Right lobe of liver (tissue), 6 donors: ENCODE data around the gene SLC2A1. TPM values are rescaled to one million over a fixed set of nuclear protein-coding genes. Genes with fewer than 3 reads are reported as not detected.

Experiments used
- ATAC-seq, 4 donors: fragments of 200-7000 bp; cut with Tn5 transposase; one replicate each; pipeline ENCODE4 v1.9.1; 2020; ENCODE audit warnings: mild to moderate bottlenecking in 4 of 4, moderate library complexity in 4 of 4
- DNase-seq, 3 donors: peaks; one replicate each; pipeline ENCODE4 v3.0.0-alpha.2; 2020
- H3K27ac ChIP-seq, 3 donors: fragments of 200-600 bp; one replicate each; pipeline ENCODE4 v1.8.0; 2022
- H3K27me3 ChIP-seq, 2 donors: fragments of 200-600 bp; one replicate each; pipeline ENCODE4 v1.8.0; 2022
- H3K36me3 ChIP-seq, 4 donors: fragments of 200-600 bp; sonication (generic) in 1 of 4; one replicate each; pipeline versions ENCODE4 v1.5.1 to v1.8.0; 2017 to 2022; ENCODE audit warnings: control low read depth in 1 of 4
- H3K4me1 ChIP-seq, 4 donors: fragments of 200-600 bp; sonication (generic) in 1 of 4; one replicate each; pipeline versions ENCODE4 v1.5.1 to v1.8.0; 2017 to 2022; ENCODE audit warnings: control low read depth in 1 of 4
- H3K4me3 ChIP-seq, 3 donors: fragments of 200-600 bp; one replicate each; pipeline ENCODE4 v1.8.0; 2022
- H3K9me3 ChIP-seq, 4 donors: fragments of 200-600 bp; sonication (generic) in 1 of 4; one replicate each; pipeline versions ENCODE4 v1.5.1 to v1.8.0; 2017 to 2022; ENCODE audit warnings: control low read depth in 1 of 4
- CTCF ChIP-seq, 4 donors: fragments of 200-600 bp in 3 of 4; fragments of 450-650 bp in 1 of 4; IDR thresholded peaks; one replicate each; pipeline versions ENCODE4 v1.5.1 to v1.8.0; 2016 to 2022; ENCODE audit warnings: antibody characterized with exemption in 4 of 4, mild to moderate bottlenecking in 2 of 4
- POLR2A ChIP-seq: fragments of 450-650 bp; IDR thresholded peaks from one replicate; pipeline ENCODE4 v1.6.1; 2017; ENCODE audit warnings: antibody characterized with exemption, mild to moderate bottlenecking
- WGBS: methylation state at CpG from one replicate; pipeline ENCODE4 v1.1.6; 2018; ENCODE audit warnings: low coverage, low lambda C conversion rate; ENCODE audit not compliant: insufficient coverage; ENCODE audit errors: missing lambda C conversion rate; 5-methylcytosine and 5-hydroxymethylcytosine counted together
- intact Hi-C, 2 donors: fragments of 100-400 bp; cut with DNase I; formaldehyde crosslinking; loops; one replicate each; pipeline versions ENCODE4 v1.11.2 to v1.14.1; 2022
- total RNA-seq, 6 experiments: library from RNA; depleted of rRNA in 2 of 6; stranded (reverse); fragments of >200 nt in 2 of 6; fragmentation: NEBNext Ultra II Directional in 3 of 6; extraction: Animal tissue kit (Norgen Biotek cat#: 25700) in 3 of 6; gene quantifications; one replicate each; pipeline versions ENCODE4 v1.1.0 to v1.2.4, GENCODE V29; 2016 to 2023
- donor health status: DM: no; HTN: yes; CAD: no.
- donor health status: DM: no; HTN: no; CAD: no.
- donor health status: DM: no; HTN: no; CAD: no.
- donor health status: DM: no; HTN: yes; CAD: no.
- donor health status: DM: no; HTN: yes; CAD: no.

The SLC2A1 gene
- total RNA-seq, 6 experiments from 2014 or later: 0.74 to 34.3 (median 5.8) TPM

- WGBS: 88% methylated on average over 2 of the region's 10 CpGs
- Histone ChIP-seq H3K9me3 (no peaks in the 10 kb centered on the region), H3K27ac (no peak overlapping the region), H3K4me1 (no peaks in the 10 kb centered on the region), H3K4me3 (no peak overlapping the region), H3K27me3 (no peaks in the 10 kb centered on the region), H3K36me3 (peaks cover 0 to 4% (median 0%) of the 10 kb centered on the region in 4 donors)
- TF ChIP-seq POLR2A: no peak
- no peak for TF ChIP-seq CTCF (IDR thresholded peaks at IDR 0.05)
- DNase-seq (no peak), ATAC-seq (no peak)
- intact Hi-C loops: no loop called here
These were observed 30.7 kb downstream of the SLC2A1 start for GRCh38 chr1:42927920-42928505.

GRCh38 chr1:42927274-42927841 lies 31.3 kb downstream of the SLC2A1 start:
- WGBS: 95% methylated on average over 7 of the region's 8 CpGs
- H3K27me3 ChIP-seq: no peaks in the 10 kb centered on the region
- no peaks in the 10 kb centered on the region for H3K4me1 ChIP-seq
- ATAC-seq (no peak), DNase-seq (no peak)
- no peak overlapping the region for H3K27ac ChIP-seq
- H3K9me3 ChIP-seq: no peaks in the 10 kb centered on the region
- H3K36me3 ChIP-seq: peaks cover 0 to 4% (median 0%) of the 10 kb centered on the region in 4 donors
- no peak for TF ChIP-seq CTCF (IDR thresholded peaks at IDR 0.05)
- TF ChIP-seq POLR2A: no peak
- no peak overlapping the region for H3K4me3 ChIP-seq
- intact Hi-C loops: no loop called here

- Histone ChIP-seq H3K4me1 (no peaks in the 10 kb centered on the region), H3K36me3 (peaks cover 0 to 4% (median 0%) of the 10 kb centered on the region in 4 donors)
These were observed 31.8 kb downstream of the SLC2A1 start for GRCh38 chr1:42926879-42927242.

GRCh38 chr1:42926235-42926878 lies 32.3 kb downstream of the SLC2A1 start:
- Histone ChIP-seq H3K9me3 (no peaks in the 10 kb centered on the region), H3K4me1 (no peaks in the 10 kb centered on the region), H3K36me3 (peaks cover 0 to 4% (median 0%) of the 10 kb centered on the region in 4 donors), H3K27ac (no peak overlapping the region), H3K27me3 (no peaks in the 10 kb centered on the region), H3K4me3 (no peak overlapping the region)
- TF ChIP-seq CTCF (IDR thresholded peaks at IDR 0.05) (no peak), POLR2A (no peak)
- DNase-seq (no peak), ATAC-seq (no peak)
- intact Hi-C loops: no loop called here
- WGBS: 82% methylated on average over 3 of the region's 5 CpGs

More at GRCh38 chr1:42926879-42927242, 31.8 kb downstream of the SLC2A1 start:
- ATAC-seq: no peak
- Histone ChIP-seq H3K9me3 (no peaks in the 10 kb centered on the region), H3K27ac (no peak overlapping the region), H3K27me3 (no peaks in the 10 kb centered on the region), H3K4me3 (no peak overlapping the region)
- no peak for DNase-seq
- no peak for TF ChIP-seq CTCF (IDR thresholded peaks at IDR 0.05)
- no peak for TF ChIP-seq POLR2A
- WGBS: 85% methylated on average over 7 of the region's 11 CpGs
- intact Hi-C loops: no loop called here
